SK-N-SH treated with all-trans-retinoic acid at 6 μM for 48 hours (cell line): ENCODE data around the gene CNGA4.

ENCODE experiments used
- ATAC-seq: fragments of 200-7000 bp; cut with Tn5 transposase; 3 replicates; pipeline ENCODE4 v1.9.1; 2020; ENCODE audit warnings: mild to moderate bottlenecking, moderate library complexity
- BACH2 ChIP-seq: fragments of 250-450 bp; sonication (Bioruptor Pico); IDR thresholded peaks from 2 replicates; pipeline ENCODE4 v1.9.0; 2021; ENCODE audit warnings: mild to moderate bottlenecking, borderline replicate concordance
- CREB5 ChIP-seq: fragments of 250-450 bp; sonication (Bioruptor Pico); IDR thresholded peaks from 2 replicates; pipeline ENCODE4 v1.5.1; 2020; ENCODE audit warnings: low read depth, mild to moderate bottlenecking, moderate library complexity
- CSDC2 ChIP-seq: fragments of 250-450 bp; sonication (Bioruptor Pico); IDR thresholded peaks from 2 replicates; pipeline ENCODE4 v1.5.0; 2020; ENCODE audit warnings: mild to moderate bottlenecking, moderate library complexity
- ESRRG ChIP-seq: fragments of 250-450 bp; sonication (Bioruptor Pico); IDR thresholded peaks from 2 replicates; pipeline ENCODE4 v1.6.1; 2021; ENCODE audit warnings: mild to moderate bottlenecking
- GLIS3 ChIP-seq: fragments of 250-450 bp; sonication (Bioruptor Pico); IDR thresholded peaks from 2 replicates; pipeline ENCODE4 v1.5.0; 2020; ENCODE audit warnings: mild to moderate bottlenecking, moderate library complexity
- ISL1 ChIP-seq: fragments of 250-450 bp; sonication (Bioruptor Pico); IDR thresholded peaks from 2 replicates; pipeline ENCODE4 v2.1.2; 2022; ENCODE audit warnings: mild to moderate bottlenecking, moderate library complexity
- OSR1 ChIP-seq: fragments of 250-450 bp; sonication (Bioruptor Pico); IDR thresholded peaks from 2 replicates; pipeline ENCODE4 v1.8.0; 2022; ENCODE audit warnings: moderate library complexity, mild to moderate bottlenecking, inconsistent platforms
- PATZ1 ChIP-seq: fragments of 250-450 bp; sonication (Bioruptor Pico); IDR thresholded peaks from 2 replicates; pipeline ENCODE4 v1.8.0; 2020; ENCODE audit warnings: mild to moderate bottlenecking, moderate library complexity, borderline replicate concordance
- POU6F1 ChIP-seq: fragments of 250-450 bp; sonication (Bioruptor Pico); IDR thresholded peaks from 2 replicates; pipeline ENCODE4 v1.8.0; 2021; ENCODE audit warnings: low read depth, mild to moderate bottlenecking, moderate library complexity, borderline replicate concordance
- PPARA ChIP-seq: fragments of 250-450 bp; sonication (Bioruptor Pico); IDR thresholded peaks from 2 replicates; pipeline ENCODE4 v1.5.0; 2020; ENCODE audit warnings: mild to moderate bottlenecking, borderline replicate concordance
- RARB ChIP-seq: fragments of 250-450 bp; sonication (Bioruptor Pico); IDR thresholded peaks from 2 replicates; pipeline ENCODE4 v1.8.0; 2021; ENCODE audit warnings: mild to moderate bottlenecking, moderate library complexity
- SNAI2 ChIP-seq: fragments of 250-450 bp; sonication (Bioruptor Pico); IDR thresholded peaks from 2 replicates; pipeline ENCODE4 v1.5.0; 2020; ENCODE audit warnings: mild to moderate bottlenecking, moderate library complexity
- TCF4 ChIP-seq: fragments of 250-450 bp; sonication (Bioruptor Pico); IDR thresholded peaks from 2 replicates; pipeline ENCODE4 v1.8.0; 2021; ENCODE audit warnings: mild to moderate bottlenecking, moderate library complexity, borderline replicate concordance
- TOX ChIP-seq: fragments of 250-450 bp; sonication (Bioruptor Pico); IDR thresholded peaks from 2 replicates; pipeline ENCODE4 v1.8.0; 2021; ENCODE audit warnings: mild to moderate bottlenecking, moderate library complexity, borderline replicate concordance
- ZC3H10 ChIP-seq: fragments of 250-450 bp; sonication (Bioruptor Pico); IDR thresholded peaks from 2 replicates; pipeline ENCODE4 v1.5.1; 2021; ENCODE audit warnings: mild to moderate bottlenecking, moderate library complexity
- ZFP3 ChIP-seq: fragments of 250-450 bp; sonication (Bioruptor Pico); IDR thresholded peaks from 2 replicates; pipeline ENCODE4 v1.5.0; 2020; ENCODE audit warnings: mild to moderate bottlenecking, moderate library complexity
- ZNF565 ChIP-seq: fragments of 450-650 bp; formaldehyde crosslinking; conservative IDR thresholded peaks from 2 replicates; pipeline ENCODE4 v1.5.0; 2020; ENCODE audit warnings: low read depth, mild to moderate bottlenecking, moderate library complexity
- ZNF70 ChIP-seq: fragments of 450-650 bp; formaldehyde crosslinking; IDR thresholded peaks from 2 replicates; pipeline ENCODE4 v1.5.0; 2020; ENCODE audit warnings: mild to moderate bottlenecking, moderate library complexity
- ZNF8 ChIP-seq: fragments of 450-650 bp; formaldehyde crosslinking; IDR thresholded peaks from 2 replicates; pipeline ENCODE4 v1.5.0; 2020; ENCODE audit warnings: mild to moderate bottlenecking, moderate library complexity
- TF ChIP-seq, protein P1 (sequence below): fragments of 250-450 bp; sonication (Bioruptor Pico); IDR thresholded peaks from 2 replicates; pipeline ENCODE4 v1.5.0; 2020; ENCODE audit warnings: mild to moderate bottlenecking, moderate library complexity
- TF ChIP-seq, protein P2 (sequence below): fragments of 250-450 bp; sonication (Bioruptor Pico); IDR thresholded peaks from 2 replicates; pipeline ENCODE4 v1.5.1; 2021; ENCODE audit warnings: mild to moderate bottlenecking, moderate library complexity

The CNGA4 gene

GRCh38 chr11:6203327-6203726, 35.6 kb upstream of the CNGA4 start:
- no peak for ATAC-seq
- no peak for TF ChIP-seq TCF4 (CRISPR knock-in tag)
- no peak for TF ChIP-seq CSDC2 (CRISPR knock-in tag)
- TF ChIP-seq RARB (CRISPR knock-in tag): no peak
- no peak for TF ChIP-seq ZNF565 (CRISPR knock-in tag)
- TF ChIP-seq ZC3H10 (CRISPR knock-in tag): no peak
- TF ChIP-seq GLIS3: no peak
- TF ChIP-seq ZNF70 (CRISPR knock-in tag): no peak
- no peak for TF ChIP-seq ZFP3 (CRISPR knock-in tag)

DNA sequence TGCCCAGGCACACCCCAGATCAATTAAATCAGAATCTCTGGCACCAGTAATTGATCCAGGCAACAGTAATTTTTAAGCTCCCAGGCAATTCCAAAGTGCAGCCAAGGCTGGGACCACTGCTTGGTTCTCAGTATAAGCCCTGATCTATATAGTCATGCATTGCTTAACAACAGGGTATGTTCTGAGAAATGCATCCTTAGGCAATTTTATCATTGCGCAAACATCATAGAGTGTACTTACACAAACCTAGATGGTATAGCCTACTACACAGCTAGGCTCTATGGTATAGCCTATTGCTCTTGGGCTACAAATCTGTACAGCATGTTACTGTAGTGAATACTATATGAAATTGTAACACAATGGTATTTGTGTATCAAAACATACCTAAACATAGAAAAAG, 34.2 kb upstream of the CNGA4 start:
- no peak for ATAC-seq
- TF ChIP-seq CREB5 (CRISPR knock-in tag) (no peak), PPARA (CRISPR knock-in tag) (no peak), TOX (no peak), CSDC2 (CRISPR knock-in tag) (no peak), ISL1 (CRISPR knock-in tag) (no peak), ESRRG (no peak), ZNF8 (no peak), OSR1 (CRISPR knock-in tag) (no peak), SNAI2 (CRISPR knock-in tag) (no peak), ZC3H10 (CRISPR knock-in tag) (no peak), BACH2 (no peak), ZNF565 (CRISPR knock-in tag) (no peak), ZFP3 (CRISPR knock-in tag) (no peak), PATZ1 (no peak)
- TF ChIP-seq, protein P1, sequence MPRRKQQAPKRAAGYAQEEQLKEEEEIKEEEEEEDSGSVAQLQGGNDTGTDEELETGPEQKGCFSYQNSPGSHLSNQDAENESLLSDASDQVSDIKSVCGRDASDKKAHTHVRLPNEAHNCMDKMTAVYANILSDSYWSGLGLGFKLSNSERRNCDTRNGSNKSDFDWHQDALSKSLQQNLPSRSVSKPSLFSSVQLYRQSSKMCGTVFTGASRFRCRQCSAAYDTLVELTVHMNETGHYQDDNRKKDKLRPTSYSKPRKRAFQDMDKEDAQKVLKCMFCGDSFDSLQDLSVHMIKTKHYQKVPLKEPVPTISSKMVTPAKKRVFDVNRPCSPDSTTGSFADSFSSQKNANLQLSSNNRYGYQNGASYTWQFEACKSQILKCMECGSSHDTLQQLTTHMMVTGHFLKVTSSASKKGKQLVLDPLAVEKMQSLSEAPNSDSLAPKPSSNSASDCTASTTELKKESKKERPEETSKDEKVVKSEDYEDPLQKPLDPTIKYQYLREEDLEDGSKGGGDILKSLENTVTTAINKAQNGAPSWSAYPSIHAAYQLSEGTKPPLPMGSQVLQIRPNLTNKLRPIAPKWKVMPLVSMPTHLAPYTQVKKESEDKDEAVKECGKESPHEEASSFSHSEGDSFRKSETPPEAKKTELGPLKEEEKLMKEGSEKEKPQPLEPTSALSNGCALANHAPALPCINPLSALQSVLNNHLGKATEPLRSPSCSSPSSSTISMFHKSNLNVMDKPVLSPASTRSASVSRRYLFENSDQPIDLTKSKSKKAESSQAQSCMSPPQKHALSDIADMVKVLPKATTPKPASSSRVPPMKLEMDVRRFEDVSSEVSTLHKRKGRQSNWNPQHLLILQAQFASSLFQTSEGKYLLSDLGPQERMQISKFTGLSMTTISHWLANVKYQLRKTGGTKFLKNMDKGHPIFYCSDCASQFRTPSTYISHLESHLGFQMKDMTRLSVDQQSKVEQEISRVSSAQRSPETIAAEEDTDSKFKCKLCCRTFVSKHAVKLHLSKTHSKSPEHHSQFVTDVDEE (CRISPR knock-in tag): no peak
- TF ChIP-seq, protein P2, sequence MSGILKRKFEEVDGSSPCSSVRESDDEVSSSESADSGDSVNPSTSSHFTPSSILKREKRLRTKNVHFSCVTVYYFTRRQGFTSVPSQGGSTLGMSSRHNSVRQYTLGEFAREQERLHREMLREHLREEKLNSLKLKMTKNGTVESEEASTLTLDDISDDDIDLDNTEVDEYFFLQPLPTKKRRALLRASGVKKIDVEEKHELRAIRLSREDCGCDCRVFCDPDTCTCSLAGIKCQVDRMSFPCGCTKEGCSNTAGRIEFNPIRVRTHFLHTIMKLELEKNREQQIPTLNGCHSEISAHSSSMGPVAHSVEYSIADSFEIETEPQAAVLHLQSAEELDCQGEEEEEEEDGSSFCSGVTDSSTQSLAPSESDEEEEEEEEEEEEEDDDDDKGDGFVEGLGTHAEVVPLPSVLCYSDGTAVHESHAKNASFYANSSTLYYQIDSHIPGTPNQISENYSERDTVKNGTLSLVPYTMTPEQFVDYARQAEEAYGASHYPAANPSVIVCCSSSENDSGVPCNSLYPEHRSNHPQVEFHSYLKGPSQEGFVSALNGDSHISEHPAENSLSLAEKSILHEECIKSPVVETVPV (CRISPR knock-in tag): no peak

GRCh38 chr11:6205366-6205765, 33.5 kb upstream of the CNGA4 start, which contains the start of gene C11orf42:
Gene C11orf42, plus strand, starts transcription at chr11:6205557. Its CDS starts 59 bp downstream, at chr11:6205616.
- ATAC-seq: no peak
- TF ChIP-seq RARB (CRISPR knock-in tag) (no peak), OSR1 (CRISPR knock-in tag) (no peak), ZFP3 (CRISPR knock-in tag) (no peak), CSDC2 (CRISPR knock-in tag) (no peak), POU6F1 (CRISPR knock-in tag) (no peak), ZC3H10 (CRISPR knock-in tag) (no peak), TCF4 (CRISPR knock-in tag) (no peak)
